Testis (tissue), 3 donors: ENCODE measurements around the gene ASXL3. TPM values are rescaled to one million over a fixed set of nuclear protein-coding genes. Genes with fewer than 3 reads are reported as not detected.

Experiments used
- DNase-seq: peaks from one replicate; pipeline ENCODE4 v3.0.0-alpha.2; 2019
- H3K27ac ChIP-seq, 2 donors: fragments of 200-600 bp; sonication (generic); one replicate each; pipeline ENCODE4 v1.5.1; 2019
- H3K27me3 ChIP-seq: fragments of 200-600 bp; sonication (generic); one replicate; pipeline ENCODE4 v1.5.1; 2019
- H3K36me3 ChIP-seq: fragments of 200-600 bp; sonication (generic); one replicate; pipeline ENCODE4 v1.5.1; 2017; ENCODE audit warnings: low read depth; ENCODE audit errors: missing control alignments
- H3K4me1 ChIP-seq: fragments of 200-600 bp; sonication (generic); one replicate; pipeline ENCODE4 v1.5.1; 2019
- H3K4me3 ChIP-seq, 2 donors: fragments of 200-600 bp; sonication (generic); one replicate each; pipeline ENCODE4 v1.5.1; 2017 to 2019
- H3K9me3 ChIP-seq: fragments of 200-600 bp; sonication (generic); one replicate; pipeline ENCODE4 v1.5.1; 2017
- POLR2A ChIP-seq: fragments of 450-650 bp; IDR thresholded peaks from one replicate; pipeline ENCODE4 v1.6.1; 2017; ENCODE audit warnings: antibody characterized with exemption, mild to moderate bottlenecking, moderate library complexity
- WGBS, 2 donors: methylation state at CpG; one replicate each; pipeline ENCODE4 v1.1.5; 2018; 5-methylcytosine and 5-hydroxymethylcytosine counted together
- intact Hi-C: fragments of 100-400 bp; cut with DNase I; formaldehyde crosslinking; loops from one replicate; pipeline ENCODE4 v1.15.1; 2023; ENCODE audit warnings: low total_unique reads
- polyA plus RNA-seq: library from polyadenylated mRNA; stranded (reverse); fragments of 350-450 nt; fragmentation: Illumina TruSeq; extraction: RNeasy Lipid Tissue Mini Kit (QIAGEN cat#74804); gene quantifications from one replicate; pipeline ENCODE4 v1.2.3, GENCODE V29; 2014; ENCODE audit warnings: low read depth, low replicate concordance; ENCODE audit not compliant: insufficient read depth
- total RNA-seq, 2 donors: library from RNA; depleted of rRNA; stranded (reverse); fragments of >200 nt; gene quantifications; one replicate each; pipeline ENCODE4 v1.2.3, GENCODE V29; 2016
- TF ChIP-seq, protein P1 (sequence below), 3 experiments: fragments of 450-650 bp in 2 of 3; fragments of 200-600 bp in 1 of 3; sonication (generic) in 1 of 3; IDR thresholded peaks; one replicate each; pipeline ENCODE4 v1.5.1; 2016 to 2019; ENCODE audit warnings: antibody characterized with exemption in 3 of 3, mild to moderate bottlenecking in 2 of 3, moderate library complexity in 1 of 3

Gene ASXL3
- total and polyA plus RNA-seq, 3 donors from 2014 or later, result 15.4 to 18.0 (median 15.7) TPM

DNA sequence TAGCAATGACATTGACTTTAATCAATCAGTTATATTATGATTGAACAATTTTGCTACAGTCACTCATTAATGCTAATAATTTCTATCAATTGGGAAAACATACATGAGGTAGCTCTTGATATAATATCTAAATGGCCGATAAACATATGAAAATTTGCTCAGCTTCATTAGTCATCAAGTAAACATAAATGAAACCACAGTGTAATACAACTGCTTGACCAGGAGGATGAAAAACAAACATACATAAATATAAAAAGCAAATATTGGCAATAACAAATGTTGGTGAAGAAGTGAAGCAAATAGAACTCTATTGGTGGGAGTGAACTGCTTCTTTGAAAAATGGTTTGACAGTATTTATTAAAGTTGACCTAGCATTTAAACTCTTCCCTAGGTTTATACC, 130.9 kb downstream of the ASXL3 start:
- intact Hi-C loops, result no loop called here
- DNase-seq, result no peak
- no peaks in the 10 kb centered on the region for H3K36me3 ChIP-seq
- no peaks in the 10 kb centered on the region for H3K9me3 ChIP-seq
- H3K27me3 ChIP-seq, result no peaks in the 10 kb centered on the region
- H3K4me1 ChIP-seq, result no peaks in the 10 kb centered on the region
- TF ChIP-seq POLR2A, result no peak
- TF ChIP-seq, protein P1, sequence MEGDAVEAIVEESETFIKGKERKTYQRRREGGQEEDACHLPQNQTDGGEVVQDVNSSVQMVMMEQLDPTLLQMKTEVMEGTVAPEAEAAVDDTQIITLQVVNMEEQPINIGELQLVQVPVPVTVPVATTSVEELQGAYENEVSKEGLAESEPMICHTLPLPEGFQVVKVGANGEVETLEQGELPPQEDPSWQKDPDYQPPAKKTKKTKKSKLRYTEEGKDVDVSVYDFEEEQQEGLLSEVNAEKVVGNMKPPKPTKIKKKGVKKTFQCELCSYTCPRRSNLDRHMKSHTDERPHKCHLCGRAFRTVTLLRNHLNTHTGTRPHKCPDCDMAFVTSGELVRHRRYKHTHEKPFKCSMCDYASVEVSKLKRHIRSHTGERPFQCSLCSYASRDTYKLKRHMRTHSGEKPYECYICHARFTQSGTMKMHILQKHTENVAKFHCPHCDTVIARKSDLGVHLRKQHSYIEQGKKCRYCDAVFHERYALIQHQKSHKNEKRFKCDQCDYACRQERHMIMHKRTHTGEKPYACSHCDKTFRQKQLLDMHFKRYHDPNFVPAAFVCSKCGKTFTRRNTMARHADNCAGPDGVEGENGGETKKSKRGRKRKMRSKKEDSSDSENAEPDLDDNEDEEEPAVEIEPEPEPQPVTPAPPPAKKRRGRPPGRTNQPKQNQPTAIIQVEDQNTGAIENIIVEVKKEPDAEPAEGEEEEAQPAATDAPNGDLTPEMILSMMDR (IDR thresholded peaks at IDR 0.05), result no peak
- no peak overlapping the region for H3K4me3 ChIP-seq
- no peak overlapping the region for H3K27ac ChIP-seq
- 89 to 95% methylated on average over 1 of the region's 1 CpG for WGBS, 2 donors

DNA sequence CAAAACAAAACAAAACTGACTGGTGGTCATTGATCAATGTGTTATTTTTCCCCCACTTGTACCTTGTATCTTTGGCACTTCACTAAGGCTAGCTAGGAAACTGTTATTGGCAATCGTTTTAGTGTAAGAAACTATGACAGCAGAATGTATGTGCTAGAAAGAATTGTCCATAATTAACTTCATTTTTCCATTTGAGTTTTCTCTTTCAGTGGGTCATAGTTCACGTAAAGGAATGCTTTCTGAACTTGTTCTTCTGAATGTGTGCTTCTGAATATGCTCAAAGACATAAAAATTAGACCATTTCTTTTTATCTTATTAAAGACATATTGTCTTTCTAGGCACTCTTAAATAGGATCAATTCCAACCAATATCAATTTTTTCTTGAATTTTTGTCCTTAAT, 132.2 kb downstream of the ASXL3 start:
- Histone ChIP-seq H3K9me3 (no peaks in the 10 kb centered on the region), H3K4me3 (no peak overlapping the region), H3K4me1 (no peaks in the 10 kb centered on the region), H3K36me3 (no peaks in the 10 kb centered on the region), H3K27me3 (no peaks in the 10 kb centered on the region), H3K27ac (no peak overlapping the region)
- WGBS, 2 donors, result 55 to 65% methylated on average over 2 of the region's 2 CpGs
- intact Hi-C loops, result no loop called here
- TF ChIP-seq POLR2A, result no peak
- TF ChIP-seq, protein P1 (IDR thresholded peaks at IDR 0.05), result no peak
- DNase-seq, result no peak

DNA sequence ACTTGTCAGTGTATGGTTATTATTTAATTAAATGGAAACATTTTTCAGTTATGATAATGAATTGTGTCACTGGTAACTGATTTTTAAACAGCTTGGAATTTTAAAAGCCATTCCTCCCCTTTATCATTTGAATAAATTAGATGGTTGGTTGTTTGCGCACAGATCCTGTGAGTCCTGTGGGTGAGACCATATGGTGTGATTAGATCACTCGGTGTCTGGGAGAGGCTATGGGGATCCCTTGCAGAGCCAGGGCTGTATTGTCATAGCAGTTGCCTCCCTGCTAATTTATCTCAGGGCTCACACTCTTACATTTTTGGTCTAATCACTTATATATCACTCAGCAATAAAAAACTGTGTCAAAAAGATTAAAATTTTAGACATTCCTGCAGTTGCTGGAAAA, 133.5 kb downstream of the ASXL3 start:
- TF ChIP-seq, protein P1 (IDR thresholded peaks at IDR 0.05), result no peak
- TF ChIP-seq POLR2A, result no peak
- 79 to 80% methylated on average over 2 of the region's 2 CpGs for WGBS, 2 donors
- intact Hi-C loops, result no loop called here

DNA sequence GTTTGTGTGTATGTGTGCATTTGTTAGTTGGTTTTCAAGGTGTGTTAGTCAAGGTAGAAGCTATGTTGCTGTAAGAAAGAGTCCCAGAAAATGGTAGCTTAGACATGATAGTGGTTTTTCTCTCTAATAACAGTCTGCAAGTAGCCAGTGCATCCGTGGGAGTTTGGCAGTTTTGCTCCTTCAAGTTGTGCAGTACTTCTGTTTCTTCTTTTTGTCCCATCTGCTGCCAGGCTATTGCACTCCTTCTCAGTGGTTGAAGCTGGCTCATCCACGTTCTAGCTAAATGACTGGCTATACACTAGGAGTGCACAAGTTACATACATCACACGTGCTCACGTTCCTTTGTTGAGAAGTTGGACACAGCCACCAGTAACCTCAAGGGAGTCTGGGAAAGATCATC, 134.7 kb downstream of the ASXL3 start:
- Histone ChIP-seq H3K27me3 (no peaks in the 10 kb centered on the region), H3K4me3 (no peak overlapping the region), H3K4me1 (no peaks in the 10 kb centered on the region), H3K36me3 (no peaks in the 10 kb centered on the region), H3K9me3 (no peaks in the 10 kb centered on the region), H3K27ac (no peak overlapping the region)
- no peak for TF ChIP-seq POLR2A
- TF ChIP-seq, protein P1 (IDR thresholded peaks at IDR 0.05), result no peak
- WGBS, 2 donors, result 77 to 90% methylated on average over 4 of the region's 4 CpGs
- intact Hi-C loops, result no loop called here
- no peak for DNase-seq

More for the DNA sequence above, 133.5 kb downstream of the ASXL3 start:
- Histone ChIP-seq H3K9me3 (no peaks in the 10 kb centered on the region), H3K4me3 (no peak overlapping the region), H3K27me3 (no peaks in the 10 kb centered on the region), H3K36me3 (no peaks in the 10 kb centered on the region), H3K4me1 (no peaks in the 10 kb centered on the region), H3K27ac (no peak overlapping the region)
- DNase-seq, result no peak

DNA sequence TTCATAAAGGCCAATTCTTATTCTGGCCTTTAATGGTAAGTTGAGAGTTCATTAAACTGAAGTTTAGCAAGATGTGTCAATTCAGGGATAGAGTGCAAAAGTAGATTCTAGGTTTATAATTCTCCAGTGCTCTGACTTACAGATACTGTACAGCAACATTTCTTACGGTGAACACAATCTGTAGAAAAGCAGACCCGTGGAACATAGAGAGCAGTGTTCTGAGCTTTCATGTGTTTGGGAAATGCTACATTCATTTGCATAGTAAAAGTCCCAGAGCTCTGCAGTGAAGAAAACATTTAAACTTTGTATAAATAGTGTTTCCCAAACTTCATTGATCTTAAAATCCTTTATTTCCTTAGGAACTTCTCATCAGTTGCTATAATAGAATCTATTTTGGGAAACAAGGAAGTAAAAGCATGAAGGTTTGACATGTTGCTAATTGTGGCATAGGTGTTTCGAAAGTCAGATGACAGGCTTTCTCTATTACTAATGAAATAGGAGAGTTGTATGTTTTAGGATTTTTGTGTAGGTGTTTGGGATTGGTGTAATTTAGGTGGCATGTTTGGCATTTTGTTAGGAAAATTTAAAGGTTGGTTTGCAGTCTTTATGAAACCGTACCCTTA, 138.2 kb downstream of the ASXL3 start:
- Histone ChIP-seq H3K27me3 (no peaks in the 10 kb centered on the region), H3K4me3 (no peak overlapping the region), H3K36me3 (no peaks in the 10 kb centered on the region), H3K9me3 (no peaks in the 10 kb centered on the region), H3K4me1 (no peaks in the 10 kb centered on the region), H3K27ac (no peak overlapping the region)
- DNase-seq, result no peak
- WGBS, 2 donors, result 77 to 86% methylated on average over 4 of the region's 4 CpGs
- TF ChIP-seq, protein P1 (IDR thresholded peaks at IDR 0.05), result no peak
- no peak for TF ChIP-seq POLR2A
- intact Hi-C loops, result no loop called here
